ENCODE data around the gene TMPRSS4. TPM values are rescaled to one million over a fixed set of nuclear protein-coding genes. Genes with fewer than 3 reads are reported as not detected.

Gene TMPRSS4
- polyA plus RNA-seq, 12 donors = 0.05 to 20.5 (median 0.41) TPM; not detected in 1

Other genes starting within 250 kb of the TMPRSS4 start
- 100 to 1,000 TPM in 11 of 12 donors, not detected in 1; 132 to 202 (median 166) TPM for gene FXYD6, start 200.4 kb upstream of the TMPRSS4 start, polyA plus RNA-seq (ENCODE audit: insufficient read length in 12 of 12)
- 1 to 10 TPM in 2 of 12 donors, under 1 TPM in 6, not detected in 4; 0.11 to 3.6 (median 0.28) TPM for gene TMPRSS13, start 147.7 kb upstream of the TMPRSS4 start, polyA plus RNA-seq (ENCODE audit: insufficient read length in 12 of 12)
- 1 to 10 TPM in 11 of 12 donors, not detected in 1; 2.6 to 9.2 (median 4.4) TPM for gene IL10RA, start 90.7 kb upstream of the TMPRSS4 start, polyA plus RNA-seq (ENCODE audit: insufficient read length in 12 of 12)
- gene SMIM35, start 9.9 kb downstream of the TMPRSS4 start, polyA plus RNA-seq (ENCODE audit: insufficient read length in 12 of 12) = under 1 TPM in 8 of 12 donors, not detected in 4; 0.11 to 0.36 (median 0.15) TPM
- gene SCN4B, start 75.7 kb downstream of the TMPRSS4 start, polyA plus RNA-seq (ENCODE audit: insufficient read length in 12 of 12) = 1 to 10 TPM in 11 of 12 donors, not detected in 1; 2.5 to 6.0 (median 4.3) TPM
- 10 to 100 TPM in 1 of 12 donors, 1 to 10 TPM in 11; 2.5 to 71.5 (median 4.9) TPM for gene SCN2B, start 99.6 kb downstream of the TMPRSS4 start, polyA plus RNA-seq (ENCODE audit: insufficient read length in 12 of 12)
- gene JAML, start 147.9 kb downstream of the TMPRSS4 start, polyA plus RNA-seq (ENCODE audit: insufficient read length in 12 of 12) = 10 to 100 TPM in 1 of 12 donors, 1 to 10 TPM in 10, not detected in 1; 1.7 to 15.5 (median 3.0) TPM
- gene MPZL3, start 175.3 kb downstream of the TMPRSS4 start, polyA plus RNA-seq (ENCODE audit: insufficient read length in 12 of 12) = 1 to 10 TPM in 5 of 12 donors, under 1 TPM in 6, not detected in 1; 0.49 to 5.2 (median 0.89) TPM
- 10 to 100 TPM in 3 of 12 donors, 1 to 10 TPM in 5, under 1 TPM in 3, not detected in 1; 0.47 to 37.8 (median 1.6) TPM for gene MPZL2, start 187.2 kb downstream of the TMPRSS4 start, polyA plus RNA-seq (ENCODE audit: insufficient read length in 12 of 12)
- 1 to 10 TPM in 3 of 12 donors, under 1 TPM in 7, not detected in 2; 0.32 to 9.9 (median 0.56) TPM for gene CD3E, start 227.7 kb downstream of the TMPRSS4 start, polyA plus RNA-seq (ENCODE audit: insufficient read length in 12 of 12)